GM18858 (cell line): ENCODE data around the gene DUOX2.
"Not testable (repeated sequence)": the region's sequence is repeated elsewhere in the genome, so short reads cannot be mapped to it uniquely, and the experiment has no call there.

ENCODE experiments used
- ATAC-seq: cut with Tn5 transposase; IDR thresholded peaks from one replicate; pipeline ENCODE4 v1.9.1; 2021; ENCODE audit not compliant: unreplicated experiment

The DUOX2 gene

DNA sequence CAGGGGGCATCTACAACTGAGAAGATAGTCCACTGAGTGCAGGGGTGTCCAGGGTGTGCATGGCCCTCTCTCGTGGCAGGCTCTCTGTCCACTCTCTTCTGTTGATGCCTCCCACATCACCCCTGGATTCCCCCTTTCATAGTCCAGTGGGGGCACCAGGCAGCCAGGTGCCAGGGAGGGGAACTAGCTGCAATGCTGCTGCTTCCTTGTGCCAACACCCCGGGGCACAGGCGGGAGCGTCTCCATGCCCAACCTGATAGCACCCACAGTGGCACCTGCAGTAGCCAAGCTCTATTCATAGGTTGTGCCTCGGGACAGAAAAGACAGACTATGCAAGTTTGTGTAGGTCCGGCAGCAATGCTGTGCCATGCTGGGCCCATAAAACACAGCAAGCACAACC is 11.7 kb downstream of the DUOX2 start:
- no peak for ATAC-seq

DNA sequence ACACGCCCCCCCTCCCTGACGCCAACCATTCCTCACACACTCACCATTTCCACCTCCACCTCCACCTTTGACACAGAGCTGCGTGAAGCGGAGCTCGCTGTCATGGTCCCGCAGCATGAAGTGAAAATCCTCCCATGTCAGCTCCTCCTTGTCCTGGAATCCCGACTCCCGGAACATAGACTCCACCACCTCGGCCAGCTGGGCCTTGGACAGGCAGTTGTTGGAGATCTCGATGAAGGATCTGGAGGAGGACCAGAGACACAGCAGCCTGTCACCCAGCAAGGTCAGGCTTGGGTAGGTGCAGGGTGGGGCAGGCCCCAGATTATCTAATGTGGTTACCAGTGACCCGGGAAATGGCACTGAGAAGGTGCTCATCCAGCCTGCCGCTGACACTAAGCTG is 12.2 kb downstream of the DUOX2 start:
- no peak for ATAC-seq

DNA sequence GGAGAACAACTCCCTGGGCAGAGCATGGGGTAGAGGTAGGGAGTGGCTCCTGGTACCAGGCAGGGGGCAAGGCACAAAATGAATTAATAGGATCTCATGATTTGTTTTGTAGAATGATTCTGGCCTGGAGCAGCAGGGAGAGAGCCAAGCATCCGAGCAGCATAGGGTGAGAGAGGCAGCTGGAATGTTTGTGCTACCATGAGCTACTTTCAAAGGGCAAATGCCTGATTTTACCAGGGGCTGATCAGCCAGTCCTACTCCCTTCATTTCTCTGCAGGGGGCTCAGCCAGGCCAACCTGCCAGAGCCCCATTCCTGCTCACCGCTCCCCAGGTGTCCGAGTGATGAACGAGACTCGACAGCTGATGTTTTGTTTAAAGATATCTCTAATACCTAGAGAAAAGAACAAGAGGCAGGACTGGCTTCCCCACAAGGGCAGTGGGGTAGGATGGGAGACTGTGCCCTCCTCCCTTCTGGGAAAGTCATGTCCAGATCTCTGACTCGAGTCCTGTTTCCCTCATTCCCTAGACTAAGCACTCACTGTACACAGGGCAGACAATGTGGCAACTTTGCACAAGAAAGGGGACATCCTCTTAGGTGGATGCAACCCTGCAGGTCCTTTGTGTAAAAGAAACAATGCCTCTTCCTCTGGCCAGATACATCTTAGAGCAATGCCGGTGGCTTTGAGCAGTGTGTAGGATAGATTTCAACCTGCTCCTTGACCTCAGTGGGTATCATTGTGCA is 12.9 kb downstream of the DUOX2 start:
- no peak for ATAC-seq

DNA sequence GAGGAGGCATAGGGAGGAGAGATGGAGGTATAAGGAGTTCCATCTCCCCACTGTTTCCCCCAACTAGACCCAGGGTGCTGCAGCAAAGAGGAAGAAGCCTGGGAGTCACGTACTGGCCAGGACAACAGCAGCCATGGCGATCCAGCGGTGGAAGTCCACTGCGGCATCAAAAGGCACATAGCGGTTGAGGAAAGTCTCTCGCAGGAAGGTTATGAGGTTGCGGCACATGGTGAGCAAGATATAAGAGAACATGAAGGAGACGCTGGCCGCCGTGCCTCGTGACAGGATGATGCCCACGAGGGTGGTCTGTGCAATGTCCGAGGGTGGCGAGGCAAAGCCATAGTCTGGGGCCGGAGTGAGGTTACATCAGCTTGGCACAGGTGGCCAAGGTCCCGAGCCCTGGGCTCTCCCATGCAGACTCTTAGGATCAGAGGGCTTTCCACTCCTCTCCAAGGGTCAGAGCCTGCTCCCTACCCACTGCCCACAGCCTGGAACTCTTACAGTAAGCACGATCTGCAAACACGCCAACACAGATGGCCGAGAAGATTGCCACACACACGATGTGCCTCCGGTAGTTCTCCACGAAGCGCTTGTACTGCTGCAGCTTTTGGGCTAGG is 14.3 kb downstream of the DUOX2 start:
- no peak for ATAC-seq

DNA sequence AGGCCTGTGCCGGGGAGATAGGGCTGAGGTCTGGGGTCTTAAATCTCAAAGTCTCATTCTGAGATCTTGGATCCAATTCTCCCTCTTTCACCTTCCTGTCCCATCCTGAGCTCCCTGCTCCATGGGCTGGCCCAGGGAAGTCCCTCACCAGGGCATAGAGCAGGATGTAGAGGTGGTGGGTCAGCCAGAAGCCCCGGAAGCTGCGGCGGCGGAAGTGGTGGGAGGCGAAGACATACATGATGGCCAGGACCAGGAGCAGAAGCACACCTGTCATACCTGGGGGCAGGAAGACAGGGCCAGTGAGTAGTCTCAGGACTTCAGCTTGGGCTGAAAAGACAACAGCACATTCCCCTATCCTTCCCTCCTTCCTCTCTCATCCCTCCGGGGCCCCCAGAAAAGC is 16.5 kb downstream of the DUOX2 start:
- ATAC-seq = no peak

DNA sequence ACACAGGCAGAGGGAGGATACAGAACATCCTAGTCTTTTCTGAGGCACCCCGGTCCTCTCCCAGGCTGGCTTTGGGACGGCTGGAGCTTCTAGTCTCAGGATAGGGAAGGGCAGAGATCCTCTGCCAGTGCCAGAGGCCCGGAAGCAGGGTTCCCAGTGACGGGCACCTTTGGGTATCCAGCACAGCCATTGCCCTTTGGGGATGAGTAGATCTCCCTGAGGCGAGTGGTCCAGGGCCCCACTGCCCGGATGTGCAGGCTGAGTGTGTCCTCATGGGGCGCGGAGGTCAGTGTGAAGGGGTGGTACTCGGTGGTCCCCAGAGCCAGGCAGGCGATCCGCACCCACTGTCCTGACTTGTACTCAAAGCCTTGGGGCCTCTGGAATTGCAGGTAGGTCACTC is 18.3 kb downstream of the DUOX2 start:
- ATAC-seq = no peak

DNA sequence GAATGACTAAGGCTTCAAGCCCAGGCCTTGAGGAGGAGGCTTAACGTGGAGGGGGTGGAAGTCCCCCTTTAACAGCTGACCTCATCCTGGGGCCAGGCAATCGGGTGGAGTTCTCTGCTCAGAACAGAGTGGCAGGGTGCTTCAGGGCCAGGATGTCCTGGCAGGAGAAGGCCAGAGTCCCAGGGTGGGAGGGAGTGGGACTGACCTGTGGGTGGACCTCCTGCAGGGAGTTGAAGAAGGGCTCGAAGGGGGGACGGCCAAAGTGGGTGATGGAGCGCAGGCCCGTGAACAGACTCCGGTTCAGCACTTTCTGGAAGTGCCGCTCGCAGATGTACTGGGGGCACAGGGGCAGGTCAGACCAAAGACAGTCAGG is 19.6 kb downstream of the DUOX2 start:
- ATAC-seq = no peak

DNA sequence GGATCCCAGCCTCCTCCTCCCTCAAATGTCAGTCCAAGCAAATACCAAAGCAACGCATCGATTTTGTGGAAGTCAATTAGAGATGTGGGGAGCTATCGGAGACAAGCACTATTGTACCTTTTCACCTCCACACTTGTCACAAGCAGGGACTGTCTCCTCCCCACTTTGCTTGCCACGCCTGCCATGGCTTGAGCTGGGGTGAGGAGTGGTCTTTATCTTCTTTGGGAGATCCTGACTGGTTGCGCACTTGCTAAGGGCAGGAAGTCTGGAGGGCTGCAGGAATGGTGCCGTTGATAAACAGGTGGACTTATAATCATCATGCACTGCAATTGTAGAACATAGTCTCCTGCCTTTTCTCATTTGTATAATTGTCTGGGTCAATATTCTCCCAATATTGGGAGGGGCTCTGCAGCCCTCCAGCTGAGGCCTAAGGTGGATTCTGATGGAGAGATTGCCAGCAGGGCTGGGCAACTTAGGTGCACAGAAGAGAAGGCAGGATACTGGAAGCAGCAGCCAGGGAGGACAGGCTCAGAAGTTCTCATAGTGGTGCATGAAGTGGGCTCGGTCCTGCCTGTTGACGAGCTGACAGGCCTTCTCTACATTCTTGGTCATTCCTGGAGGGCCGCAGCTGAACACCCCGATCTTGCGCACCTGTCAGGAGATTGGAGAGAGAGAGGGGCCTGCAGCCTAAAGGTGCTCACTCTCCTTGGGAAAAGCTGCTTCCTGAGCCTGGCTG is 20.2 kb downstream of the DUOX2 start:
- ATAC-seq = no peak

DNA sequence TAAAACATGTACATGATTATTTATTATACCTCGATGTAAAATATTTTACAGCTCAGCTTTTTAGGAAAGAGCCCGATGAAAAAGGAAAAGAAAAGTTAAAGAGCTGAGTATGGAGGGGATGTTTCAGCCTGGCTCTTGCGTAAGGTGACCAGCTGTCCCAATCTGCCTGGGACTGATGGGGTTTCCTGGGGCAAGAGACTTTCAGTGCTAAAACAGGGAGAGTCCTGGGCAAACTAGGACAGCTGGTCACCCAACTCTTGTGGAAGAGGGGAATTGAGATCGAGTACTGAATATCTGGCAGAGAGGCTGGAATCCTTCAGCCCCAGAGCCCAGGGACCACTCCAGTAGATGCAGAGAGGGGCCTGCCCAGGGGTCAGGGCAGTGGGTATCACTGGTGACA is 21.0 kb downstream of the DUOX2 start:
- ATAC-seq = no peak

DNA sequence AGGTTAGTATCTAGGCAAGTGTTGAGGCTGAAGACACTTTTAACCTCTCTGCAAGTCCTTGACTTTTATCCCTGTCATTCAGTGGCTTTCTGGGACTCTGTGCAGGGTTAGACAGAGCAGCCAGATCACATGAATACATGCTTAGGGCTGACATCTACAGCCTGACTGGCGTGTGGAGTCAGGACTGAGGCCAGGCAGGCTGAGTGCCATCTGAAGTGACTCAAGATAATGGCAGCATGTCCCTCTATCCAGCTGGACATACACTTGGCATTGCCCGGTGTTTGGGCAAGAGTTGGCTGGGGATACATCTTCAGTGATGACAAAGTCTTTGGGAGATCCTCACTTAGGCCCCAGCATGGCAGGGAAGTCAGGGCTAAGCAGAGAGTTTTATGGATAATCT is 22.4 kb downstream of the DUOX2 start:
- no peak for ATAC-seq

DNA sequence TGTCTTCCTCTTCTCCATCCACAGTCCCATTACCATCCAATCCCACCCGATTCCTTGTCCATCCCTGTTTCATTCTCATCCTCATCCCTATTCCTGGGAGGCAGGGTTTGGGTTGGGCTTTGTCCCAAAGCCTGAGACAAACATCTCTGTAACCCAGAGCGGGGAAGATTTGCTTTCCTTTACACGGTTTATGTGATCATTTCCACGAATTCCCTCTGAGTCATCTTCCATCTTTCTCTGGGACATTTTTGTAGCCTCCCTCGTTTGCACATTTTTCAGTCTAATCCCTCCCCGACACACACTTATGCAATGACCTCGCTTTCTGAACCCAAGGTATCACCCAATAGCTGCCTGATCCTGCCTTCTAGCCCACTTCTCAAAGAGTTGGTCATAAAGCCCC is 22.8 kb downstream of the DUOX2 start:
- ATAC-seq = no peak

DNA sequence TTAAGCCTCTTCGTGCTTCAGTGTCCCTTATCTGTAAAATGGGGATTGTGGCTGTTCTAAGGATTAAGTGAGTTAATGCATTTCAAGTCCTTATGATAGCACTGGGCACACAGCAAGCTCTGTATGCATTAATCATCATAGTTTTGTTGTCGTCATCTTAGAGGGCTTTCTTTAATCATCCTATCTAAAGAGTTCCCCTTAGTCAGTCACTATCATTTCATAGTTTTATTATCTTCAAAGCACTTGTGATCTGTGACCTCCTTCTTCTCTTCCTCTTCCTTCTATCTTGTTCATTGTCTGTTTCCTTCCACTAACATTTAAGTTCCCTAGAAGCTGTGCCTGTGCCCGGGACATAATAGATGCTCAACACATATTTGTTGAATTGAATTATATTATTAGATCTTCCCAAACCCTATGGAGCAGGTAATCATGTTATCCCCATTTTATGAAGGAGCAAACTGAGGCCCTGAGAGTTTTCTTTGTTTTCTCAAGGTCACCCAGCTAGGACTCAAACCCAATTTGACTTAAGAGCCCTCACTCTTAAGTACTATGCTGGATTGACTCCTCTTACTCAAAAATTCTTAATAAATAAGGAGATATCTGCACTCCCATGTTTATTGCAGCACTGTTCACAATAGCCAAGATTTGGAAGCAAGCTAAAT is 24.1 kb downstream of the DUOX2 start:
- ATAC-seq = no peak

DNA sequence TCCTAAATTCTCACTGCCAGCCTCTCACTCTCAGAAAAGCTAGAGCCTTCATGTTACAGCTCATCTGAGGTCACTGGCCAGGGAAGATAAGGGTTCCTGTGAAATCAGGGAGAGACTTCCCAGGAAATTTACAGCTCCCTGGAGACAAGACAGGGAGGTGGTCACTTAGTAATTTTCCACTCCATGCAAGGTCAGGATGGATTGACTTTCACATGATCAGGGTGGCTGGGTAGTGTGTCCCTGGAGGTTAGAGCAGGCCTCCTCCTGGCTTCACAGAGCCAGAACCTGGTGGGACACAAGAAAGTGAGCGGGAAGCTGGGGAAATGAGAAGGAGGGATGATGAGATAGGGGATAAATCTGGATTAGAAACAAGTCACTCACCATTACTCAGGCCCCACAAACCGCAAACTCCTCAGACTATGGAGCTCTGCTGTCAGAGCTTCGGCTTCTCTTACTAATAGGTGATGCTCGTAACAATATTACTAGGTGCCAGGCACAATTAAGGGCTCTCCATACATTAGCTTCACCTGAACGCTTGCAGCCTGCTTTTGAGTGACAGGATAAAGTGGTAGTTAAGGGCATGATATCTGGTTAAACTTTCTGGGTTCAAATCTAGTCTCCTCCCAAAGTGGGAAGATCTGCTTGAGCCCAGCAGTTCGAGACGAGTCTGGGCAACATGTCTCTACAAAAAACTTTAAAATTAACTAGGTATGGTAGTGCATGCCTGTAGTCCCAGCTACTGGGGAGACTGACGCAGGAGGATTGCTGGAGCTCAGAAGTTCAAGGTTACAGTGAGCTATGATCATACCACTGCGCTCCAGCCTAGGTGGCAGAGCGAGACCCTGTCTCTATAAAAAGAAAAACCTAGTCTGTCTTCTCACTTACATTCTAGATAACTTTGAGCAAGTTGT is 24.9 kb downstream of the DUOX2 start:
- ATAC-seq = no peak

DNA sequence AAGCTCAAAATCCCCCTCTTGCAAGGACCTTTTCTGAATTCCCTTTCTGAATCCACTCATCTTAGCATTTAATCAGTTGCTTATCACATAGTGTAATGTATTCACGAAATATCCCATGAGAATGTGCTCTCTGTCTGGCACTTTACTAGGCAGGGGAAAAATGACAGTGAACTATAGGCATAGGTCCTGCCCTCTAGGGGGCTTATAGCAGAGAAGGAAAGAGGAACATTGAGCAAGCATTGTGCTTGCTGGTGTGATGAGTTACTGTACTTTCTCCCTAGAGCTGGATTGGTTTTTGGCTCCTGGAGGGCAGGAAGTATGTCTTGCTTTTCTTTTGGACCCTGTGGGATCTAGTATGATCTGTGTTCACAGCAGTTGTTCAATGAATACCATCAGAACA is 26.5 kb downstream of the DUOX2 start:
- ATAC-seq = no peak

DNA sequence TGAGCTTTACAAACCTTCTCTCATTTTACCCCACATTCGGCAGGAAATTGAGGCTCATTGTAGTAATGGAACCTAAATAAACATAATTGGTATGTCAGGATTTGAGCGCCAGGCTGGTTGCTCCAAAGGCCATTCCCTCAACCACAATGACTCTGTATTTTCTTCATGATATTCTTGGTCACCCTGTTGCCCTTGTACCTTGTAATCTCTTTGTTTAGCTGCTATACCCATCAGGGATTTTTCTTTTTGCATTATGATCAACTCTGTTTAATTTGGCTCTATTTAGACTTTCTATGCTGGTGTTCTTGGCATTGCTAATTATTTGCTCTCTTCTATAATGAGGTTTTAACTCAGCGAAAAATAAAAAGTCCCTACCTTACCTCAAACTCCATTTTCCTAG is 29.8 kb downstream of the DUOX2 start:
- ATAC-seq = no peak

DNA sequence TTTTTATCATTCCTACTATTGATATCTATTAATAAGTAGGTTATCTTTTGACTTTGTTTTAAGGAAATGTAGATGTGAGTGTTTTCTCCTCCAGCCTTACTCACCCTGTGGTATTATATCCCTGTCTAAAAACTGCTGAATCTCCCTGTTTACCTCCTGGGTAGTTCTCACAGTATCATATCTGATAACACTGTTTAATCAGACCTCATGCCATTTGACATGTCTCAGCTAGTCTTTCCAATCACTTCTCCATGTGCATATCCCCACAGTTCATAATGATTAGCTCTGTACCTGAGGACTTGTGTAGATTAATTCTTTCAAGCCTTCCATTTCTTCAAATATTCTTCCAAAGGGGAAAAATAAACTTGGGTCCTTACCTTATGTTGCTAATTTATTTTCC is 30.7 kb downstream of the DUOX2 start:
- no peak for ATAC-seq

DNA sequence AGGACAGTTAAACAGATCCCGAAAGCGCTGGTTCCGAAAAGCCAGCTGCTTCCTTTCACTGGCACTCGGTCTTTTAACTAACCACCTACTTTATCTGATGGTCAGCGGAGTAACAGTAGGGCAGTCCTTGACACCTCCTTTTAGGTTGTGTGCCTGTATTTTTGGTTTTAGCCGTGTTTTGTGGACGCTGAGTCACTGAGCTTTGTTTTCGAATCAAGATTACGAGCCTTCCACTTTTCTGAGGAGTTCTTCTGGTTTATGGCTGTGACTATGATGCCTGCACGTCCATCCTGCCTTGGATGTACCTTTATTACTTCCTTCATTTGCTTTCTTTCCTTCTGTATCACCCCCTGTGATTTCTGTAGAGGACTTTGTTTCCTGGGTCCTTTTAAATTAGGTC is 31.6 kb downstream of the DUOX2 start:
- ATAC-seq = not testable (repeated sequence)

DNA sequence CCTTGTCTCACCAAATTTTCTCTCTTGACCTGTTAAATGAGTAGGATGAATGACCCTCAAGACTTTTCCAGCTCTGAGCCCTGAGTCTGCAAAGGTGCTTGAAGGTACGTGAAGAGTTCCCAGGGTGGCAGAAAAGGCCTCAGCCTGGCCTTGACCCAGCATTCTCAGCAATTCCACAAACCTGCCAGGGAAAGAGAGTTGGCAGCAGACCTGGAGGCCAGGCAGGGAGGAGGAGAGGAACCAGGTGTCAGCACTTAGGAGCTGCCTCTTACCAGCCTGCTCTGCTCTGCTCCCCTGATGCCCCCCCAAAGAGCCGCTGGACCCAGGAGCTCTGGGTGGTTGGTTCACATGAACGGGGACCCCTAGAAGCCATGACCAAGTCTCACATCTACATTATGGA is 33.4 kb downstream of the DUOX2 start:
- not testable (repeated sequence) for ATAC-seq

DNA sequence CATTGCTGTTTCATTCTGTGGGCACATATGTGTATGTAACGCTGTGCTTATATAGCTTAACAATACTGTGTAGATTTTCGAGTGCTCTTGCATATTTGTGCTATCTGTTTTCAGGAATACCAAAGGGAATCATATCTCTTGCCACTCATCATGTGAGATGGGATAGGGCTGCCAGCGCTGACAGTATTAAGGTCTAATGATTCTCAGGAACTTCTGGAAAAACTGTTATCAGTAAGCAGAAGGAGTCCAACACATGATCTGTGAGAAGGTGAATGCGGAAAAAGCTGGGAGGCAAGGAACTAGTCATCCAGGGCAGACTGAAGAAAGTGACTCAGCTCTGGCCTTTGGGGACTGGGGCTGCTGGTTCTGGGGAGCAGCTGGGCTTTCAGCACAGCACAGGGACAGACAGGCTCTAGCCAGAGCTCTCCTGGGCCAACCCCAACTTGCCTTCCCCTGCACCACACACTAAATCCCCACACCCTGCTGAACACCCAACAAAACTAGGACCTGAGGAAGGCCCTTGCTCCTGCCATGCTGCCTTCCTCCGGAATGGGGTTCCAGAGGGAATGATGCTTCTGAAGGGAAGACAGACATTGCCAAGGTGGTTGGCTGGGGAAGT is 34.2 kb downstream of the DUOX2 start:
- ATAC-seq = not testable (repeated sequence)

DNA sequence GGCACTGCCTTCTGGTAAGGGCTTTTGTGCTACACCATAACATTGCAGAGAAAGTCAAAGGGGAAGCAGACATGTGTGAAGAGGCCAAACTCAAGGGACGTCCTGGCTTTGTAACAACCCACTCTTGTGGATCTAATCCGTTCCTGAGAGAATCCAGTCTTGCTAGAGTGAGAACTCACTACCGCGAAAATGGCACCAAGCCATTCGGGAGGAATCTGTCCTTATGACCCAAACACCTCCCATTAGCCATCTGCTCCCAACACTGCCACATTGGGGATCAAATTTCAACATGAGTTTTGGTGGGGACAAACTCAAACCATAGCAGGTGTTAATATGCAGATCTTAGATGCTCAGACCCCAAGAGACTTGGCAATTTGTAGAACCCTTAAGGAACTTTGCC is 34.8 kb downstream of the DUOX2 start:
- ATAC-seq = not testable (repeated sequence)
